ENCODE data around the gene ARHGAP33. TPM values are rescaled to one million over a fixed set of nuclear protein-coding genes. Genes with fewer than 3 reads are reported as not detected.
"Not testable (repeated sequence)": the region's sequence is repeated elsewhere in the genome, so short reads cannot be mapped to it uniquely, and the experiment has no call there.

The ARHGAP33 gene
- total and polyA plus RNA-seq, 7 donors = 0.68 to 4.0 (median 1.4) TPM

DNA sequence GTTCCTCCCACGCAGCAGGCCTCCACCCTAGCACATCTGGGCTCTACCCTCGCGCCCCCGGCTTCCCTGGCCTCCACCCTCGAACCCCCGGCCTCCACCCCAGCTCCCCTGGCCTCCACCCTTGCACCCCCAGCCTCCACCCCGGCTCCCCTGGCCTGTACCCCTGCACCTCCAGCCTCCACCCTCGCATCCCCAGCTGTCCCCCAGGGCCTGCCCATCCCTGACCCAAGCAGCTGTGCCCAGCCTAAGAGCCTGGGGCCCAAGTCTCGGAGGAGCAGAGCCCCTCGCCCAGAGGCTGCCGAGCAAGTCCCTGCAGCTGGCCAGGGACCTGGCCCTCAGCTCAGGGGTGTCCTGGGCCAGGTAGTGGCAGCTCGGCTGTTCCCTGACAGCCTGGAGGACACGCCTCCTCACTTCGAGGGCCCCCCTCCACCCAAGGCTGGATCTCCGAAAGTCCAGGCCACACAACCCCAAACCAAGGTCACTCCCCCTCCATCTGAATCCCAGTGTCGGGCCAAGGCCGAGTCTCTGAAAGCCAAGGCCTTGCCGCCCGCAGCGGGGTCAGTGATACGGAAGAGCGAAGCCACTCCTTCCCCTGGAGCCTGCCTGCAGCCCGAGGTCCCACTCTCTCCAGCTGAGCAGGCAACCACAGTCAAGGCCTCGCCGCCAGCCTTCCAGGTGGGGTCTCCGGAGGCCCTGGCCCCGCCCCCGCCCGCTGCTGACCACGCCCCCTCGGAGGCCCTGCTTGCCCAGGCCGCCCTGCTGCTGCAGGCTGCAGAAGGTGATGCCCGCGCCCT lies 7.9 kb upstream of the ARHGAP33 start:
- WGBS, 3 donors = 69 to 71% (median 70%) methylated on average over 33 to 34 of the region's 34 CpGs
- ATAC-seq = peak in 3 of 4 donors; percentile 13 to 25 (median 22)
- no peak overlapping the region for H3K4me3 ChIP-seq
- no peaks in the 10 kb centered on the region for H3K27me3 ChIP-seq (ENCODE audit: insufficient read depth in 3 of 3, low read length in 2 of 3)
- H3K4me1 ChIP-seq = no peaks in the 10 kb centered on the region
- DNase-seq = peak in 1 of 2 donors; percentile 14
- no peaks in the 10 kb centered on the region for H3K9me3 ChIP-seq
- peaks cover 0 to 30% of the 10 kb centered on the region in 2 donors for H3K36me3 ChIP-seq (ENCODE audit: insufficient read depth in 1 of 2, low read depth in 1 of 2)
- intact Hi-C loops (cut with DNase I) = no loop called here
- no peak overlapping the region for H3K27ac ChIP-seq
- TF ChIP-seq, protein P1, sequence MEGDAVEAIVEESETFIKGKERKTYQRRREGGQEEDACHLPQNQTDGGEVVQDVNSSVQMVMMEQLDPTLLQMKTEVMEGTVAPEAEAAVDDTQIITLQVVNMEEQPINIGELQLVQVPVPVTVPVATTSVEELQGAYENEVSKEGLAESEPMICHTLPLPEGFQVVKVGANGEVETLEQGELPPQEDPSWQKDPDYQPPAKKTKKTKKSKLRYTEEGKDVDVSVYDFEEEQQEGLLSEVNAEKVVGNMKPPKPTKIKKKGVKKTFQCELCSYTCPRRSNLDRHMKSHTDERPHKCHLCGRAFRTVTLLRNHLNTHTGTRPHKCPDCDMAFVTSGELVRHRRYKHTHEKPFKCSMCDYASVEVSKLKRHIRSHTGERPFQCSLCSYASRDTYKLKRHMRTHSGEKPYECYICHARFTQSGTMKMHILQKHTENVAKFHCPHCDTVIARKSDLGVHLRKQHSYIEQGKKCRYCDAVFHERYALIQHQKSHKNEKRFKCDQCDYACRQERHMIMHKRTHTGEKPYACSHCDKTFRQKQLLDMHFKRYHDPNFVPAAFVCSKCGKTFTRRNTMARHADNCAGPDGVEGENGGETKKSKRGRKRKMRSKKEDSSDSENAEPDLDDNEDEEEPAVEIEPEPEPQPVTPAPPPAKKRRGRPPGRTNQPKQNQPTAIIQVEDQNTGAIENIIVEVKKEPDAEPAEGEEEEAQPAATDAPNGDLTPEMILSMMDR (IDR thresholded peaks at IDR 0.05) = no peak

DNA sequence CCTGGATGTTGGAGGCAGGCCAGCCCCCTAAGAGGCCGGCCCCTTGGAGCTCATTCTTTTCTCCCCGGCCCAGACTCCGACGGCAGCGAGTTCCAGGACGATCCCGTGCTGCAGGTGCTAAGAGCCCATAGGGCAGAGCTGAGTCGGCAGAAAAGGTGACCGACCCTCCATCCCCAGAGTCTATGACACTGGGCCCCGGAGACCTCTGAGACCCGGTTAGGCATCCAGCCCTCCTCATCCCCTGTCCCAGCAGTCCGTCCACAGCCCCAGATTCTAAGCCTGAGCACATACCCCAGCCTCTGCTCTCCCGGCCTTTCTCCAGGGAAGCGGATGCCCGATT lies 7.3 kb upstream of the ARHGAP33 start:
- intact Hi-C loops (cut with DNase I) = no loop called here
- H3K27me3 ChIP-seq (ENCODE audit: insufficient read depth in 3 of 3, low read length in 2 of 3) = no peaks in the 10 kb centered on the region
- no peak for DNase-seq
- no peak overlapping the region for H3K27ac ChIP-seq
- peak in 1 of 4 donors; percentile 4 for ATAC-seq
- H3K4me1 ChIP-seq = no peaks in the 10 kb centered on the region
- H3K4me3 ChIP-seq = no peak overlapping the region
- 69 to 71% (median 69%) methylated on average over 15 of the region's 15 CpGs for WGBS, 3 donors
- TF ChIP-seq, protein P1 (IDR thresholded peaks at IDR 0.05) = no peak
- H3K36me3 ChIP-seq (ENCODE audit: insufficient read depth in 1 of 2, low read depth in 1 of 2) = peaks cover 0 to 27% of the 10 kb centered on the region in 2 donors
- no peaks in the 10 kb centered on the region for H3K9me3 ChIP-seq

DNA sequence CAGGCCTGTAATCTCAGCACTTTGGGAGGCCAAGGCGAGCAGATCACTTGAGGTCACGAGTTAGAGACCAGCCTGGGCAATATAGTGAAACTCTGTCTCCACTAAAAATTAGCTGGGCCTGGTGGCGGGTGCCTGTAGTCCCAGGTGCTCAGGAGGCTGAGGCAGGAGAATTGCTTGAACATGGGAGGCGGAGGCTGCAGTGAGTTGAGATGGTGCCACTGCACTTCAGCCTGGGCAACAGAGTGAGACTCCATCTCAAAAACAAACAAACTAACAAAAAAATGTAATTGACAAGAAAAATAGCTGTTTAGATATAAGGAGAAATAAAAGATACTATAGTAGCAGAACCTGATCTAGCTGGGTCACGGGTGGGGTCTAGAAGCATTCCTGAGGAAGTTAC lies 3.0 kb upstream of the ARHGAP33 start:
- H3K4me1 ChIP-seq; DNase-seq; H3K27me3 ChIP-seq (ENCODE audit: insufficient read depth in 3 of 3, low read length in 2 of 3); H3K27ac ChIP-seq; H3K36me3 ChIP-seq (ENCODE audit: insufficient read depth in 1 of 2, low read depth in 1 of 2); H3K4me3 ChIP-seq; intact Hi-C loops (cut with DNase I); ATAC-seq; H3K9me3 ChIP-seq: not testable (repeated sequence)
- 91 to 95% (median 94%) methylated on average over 5 of the region's 5 CpGs for WGBS, 3 donors

DNA sequence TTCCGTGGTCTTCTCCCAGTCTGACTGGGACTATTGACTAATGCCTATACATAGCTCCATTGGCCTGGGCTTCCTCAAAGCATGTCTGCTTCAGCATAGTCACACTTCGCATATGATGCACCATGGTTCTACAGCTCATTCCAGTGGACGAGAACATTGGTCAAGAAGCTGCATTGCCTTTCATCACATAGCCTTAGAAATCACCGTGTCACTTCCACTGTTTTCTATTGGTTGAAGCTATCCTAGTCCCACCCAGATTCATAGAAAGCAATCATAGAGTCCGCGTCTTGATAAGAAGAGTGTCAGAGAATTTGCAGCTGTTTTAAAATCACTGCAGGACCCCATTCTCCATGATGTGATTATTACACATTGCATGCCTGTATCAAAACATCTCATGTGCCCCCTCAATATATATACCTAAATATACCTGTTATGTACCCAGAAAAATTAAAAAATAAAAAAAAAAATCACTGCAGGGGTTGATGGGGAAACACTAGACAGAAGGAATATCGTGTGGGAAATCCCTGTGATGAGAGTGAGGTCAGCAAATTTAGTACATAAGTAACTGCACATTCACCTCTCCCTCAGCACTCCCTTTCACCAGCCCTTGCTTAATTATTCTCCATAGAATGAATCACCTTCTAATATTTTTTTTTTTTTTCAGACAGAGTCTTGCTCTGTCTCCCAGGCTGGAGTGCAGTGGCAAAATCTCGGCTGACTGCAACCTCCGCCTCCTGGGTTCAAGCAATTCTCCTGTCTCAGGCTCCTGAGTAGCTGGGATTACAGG lies 2.2 kb upstream of the ARHGAP33 start:
- H3K4me3 ChIP-seq = no peak overlapping the region
- no peak overlapping the region for H3K27ac ChIP-seq
- TF ChIP-seq, protein P1 (IDR thresholded peaks at IDR 0.05) = no peak
- H3K27me3 ChIP-seq (ENCODE audit: insufficient read depth in 3 of 3, low read length in 2 of 3) = no peaks in the 10 kb centered on the region
- intact Hi-C loops (cut with DNase I) = no loop called here
- H3K9me3 ChIP-seq = no peaks in the 10 kb centered on the region
- no peak for ATAC-seq
- H3K4me1 ChIP-seq = peaks cover 7% of the 10 kb centered on the region
- DNase-seq = no peak
- WGBS, 3 donors = 45 to 59% (median 49%) methylated on average over 9 of the region's 9 CpGs
- no peaks in the 10 kb centered on the region for H3K36me3 ChIP-seq (ENCODE audit: insufficient read depth in 1 of 2, low read depth in 1 of 2)
